Tibial nerve (tissue), 3 donors: Measurements from ENCODE around the gene C1QBP.

Experiments
- CTCF ChIP-seq, 5 experiments: fragments of 200-600 bp in 3 of 5; fragments of 450-650 bp in 2 of 5; sonication (generic) in 3 of 5; IDR thresholded peaks; one replicate each; pipeline ENCODE4 v1.5.1; 2016 to 2019; ENCODE audit warnings: antibody characterized with exemption in 5 of 5, mild to moderate bottlenecking in 3 of 5, moderate library complexity in 2 of 5
- POLR2A ChIP-seq, 2 donors: fragments of 450-650 bp; IDR thresholded peaks; one replicate each; pipeline ENCODE4 v1.6.1; 2017; ENCODE audit warnings: antibody characterized with exemption in 2 of 2, mild to moderate bottlenecking in 2 of 2, moderate library complexity in 2 of 2

DNA sequence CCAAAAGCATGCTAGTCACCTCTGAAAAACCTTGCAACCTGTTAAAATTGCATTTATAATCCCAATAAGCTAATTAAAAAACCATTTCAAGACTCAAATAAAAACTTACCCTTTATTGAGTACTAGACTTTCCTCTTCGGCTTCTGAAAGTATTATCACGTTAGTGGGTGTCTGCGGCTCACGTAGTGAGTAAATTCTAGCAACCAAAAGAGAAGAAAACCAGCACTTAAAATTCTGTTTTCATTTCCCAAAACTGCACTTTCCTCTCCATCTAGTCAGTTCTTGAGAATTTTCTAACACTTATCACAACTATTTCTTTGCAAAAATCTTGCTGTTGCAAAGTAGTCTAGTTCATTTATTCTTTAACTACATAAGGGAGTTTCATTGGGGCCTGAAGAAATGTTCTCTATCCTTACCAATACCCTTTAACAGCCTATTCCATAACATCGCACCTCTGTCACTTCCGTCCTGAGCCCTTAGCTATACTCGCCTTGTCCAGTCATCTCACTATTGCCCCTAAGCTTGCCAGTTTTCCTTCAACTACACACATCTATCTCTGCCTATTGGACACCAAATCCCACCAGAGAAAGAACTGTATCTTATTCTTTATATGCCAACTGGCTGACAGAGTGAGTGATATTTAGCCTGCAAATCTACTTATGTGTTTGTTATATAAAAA lies 28.2 kb downstream of the C1QBP start:
- TF ChIP-seq CTCF (IDR thresholded peaks at IDR 0.05) (no peak), POLR2A (IDR thresholded peaks at IDR 0.05) (no peak)
